HS-5 (cell line): ENCODE measurements around the gene CWC27.
A peak's percentile ranks its signal among the peaks of the same experiment; 100 is the strongest.
"Not testable (repeated sequence)": the region's sequence is repeated elsewhere in the genome, so short reads cannot be mapped to it uniquely, and the experiment has no call there.

Experiments
- DNase-seq: peaks from one replicate; pipeline ENCODE4 v3.0.0-alpha.2; 2012; ENCODE audit warnings: low read depth

CWC27 gene

GRCh38 chr5:64923151-64923685 is 154.5 kb downstream of the CWC27 start:
- DNase-seq: peak; percentile 5

DNA sequence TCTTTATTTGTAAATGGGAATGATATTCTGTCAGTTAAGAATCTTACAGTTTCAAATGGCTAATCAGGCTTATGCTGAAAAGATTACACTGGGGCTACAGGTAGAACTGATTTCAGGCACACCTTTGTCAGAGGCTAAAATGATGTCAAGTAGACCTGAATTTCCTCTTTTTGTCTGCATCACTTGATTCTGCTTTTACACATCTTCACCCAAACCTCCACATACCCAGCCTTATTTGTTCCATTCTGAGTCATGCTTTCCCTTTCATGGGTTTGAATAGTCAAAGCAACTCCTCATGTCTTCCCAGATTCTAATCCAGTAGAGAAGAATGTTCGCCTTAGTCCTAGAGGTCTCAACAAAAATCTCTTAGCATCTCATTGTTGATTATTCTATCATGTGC is 156.4 kb downstream of the CWC27 start:
- DNase-seq: no peak

DNA sequence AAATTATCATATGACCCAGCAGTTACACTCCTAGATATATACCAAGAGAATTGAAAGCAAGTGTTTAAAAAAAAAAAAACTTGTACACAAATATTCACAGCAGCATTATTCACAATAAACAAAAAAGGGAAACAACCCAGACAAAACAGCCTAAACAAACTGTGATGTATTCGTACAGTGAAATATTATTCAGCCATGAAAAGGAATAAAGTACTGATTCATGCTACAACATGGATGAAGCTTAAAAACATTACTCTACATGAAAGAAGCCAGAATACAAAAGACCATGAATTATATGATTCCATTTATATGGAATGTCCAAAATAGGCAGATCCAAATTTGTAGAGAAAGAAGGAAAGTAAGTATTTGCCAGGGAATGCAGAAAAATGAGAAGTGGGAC is 161.1 kb downstream of the CWC27 start:
- DNase-seq: no peak

DNA sequence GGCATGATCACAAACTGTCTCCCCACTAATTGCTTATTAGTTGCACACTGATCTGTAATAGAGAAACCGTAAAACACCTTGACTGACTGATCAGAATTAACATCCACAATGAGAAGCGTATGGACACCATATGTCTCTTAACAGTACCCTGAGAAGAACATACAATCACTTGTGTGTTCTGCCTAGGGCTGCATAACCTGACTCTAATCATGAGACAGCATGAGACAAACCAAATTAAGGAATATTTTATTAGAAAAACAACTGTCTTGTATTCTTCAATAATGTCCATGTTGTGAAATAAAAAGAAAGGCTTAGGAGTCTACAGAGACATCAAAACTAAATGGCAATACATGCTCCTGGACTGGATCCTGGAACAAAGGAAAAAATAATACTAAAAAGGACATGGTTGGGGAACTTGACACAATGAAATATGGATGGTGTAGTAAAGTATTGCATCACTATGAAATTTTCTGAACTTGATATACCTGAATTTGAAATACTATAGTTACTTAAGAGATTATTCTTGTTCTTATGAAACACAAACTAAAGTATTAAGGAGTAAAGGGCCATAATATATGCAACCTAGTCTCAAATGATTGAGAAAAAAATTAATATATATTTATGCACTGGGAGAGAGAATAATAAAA is 162.1 kb downstream of the CWC27 start:
- DNase-seq: no peak

DNA sequence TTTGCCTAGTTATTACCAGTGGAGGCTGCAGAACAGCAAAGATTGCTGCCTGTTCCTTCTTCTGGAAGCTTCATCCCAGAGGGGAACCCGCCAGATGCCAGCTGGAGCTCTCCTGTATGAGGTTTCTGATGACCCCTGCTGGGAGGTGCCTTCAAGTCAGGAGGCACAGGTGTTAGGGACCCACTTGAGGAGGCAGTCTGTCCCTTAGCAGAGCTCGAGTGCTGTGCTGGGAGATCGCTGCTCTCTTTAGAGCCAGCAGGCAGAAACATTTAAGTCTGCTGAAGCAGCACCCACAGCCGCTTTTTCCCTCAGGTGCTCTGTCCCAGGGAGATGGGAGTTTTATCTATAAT is 170.7 kb downstream of the CWC27 start:
- DNase-seq: not testable (repeated sequence)

- no peak for DNase-seq
Observed at GRCh38 chr5:64939772-64940510, 171.2 kb downstream of the CWC27 start.

GRCh38 chr5:64942460-64942859 is 173.7 kb downstream of the CWC27 start:
- DNase-seq: no peak

DNA sequence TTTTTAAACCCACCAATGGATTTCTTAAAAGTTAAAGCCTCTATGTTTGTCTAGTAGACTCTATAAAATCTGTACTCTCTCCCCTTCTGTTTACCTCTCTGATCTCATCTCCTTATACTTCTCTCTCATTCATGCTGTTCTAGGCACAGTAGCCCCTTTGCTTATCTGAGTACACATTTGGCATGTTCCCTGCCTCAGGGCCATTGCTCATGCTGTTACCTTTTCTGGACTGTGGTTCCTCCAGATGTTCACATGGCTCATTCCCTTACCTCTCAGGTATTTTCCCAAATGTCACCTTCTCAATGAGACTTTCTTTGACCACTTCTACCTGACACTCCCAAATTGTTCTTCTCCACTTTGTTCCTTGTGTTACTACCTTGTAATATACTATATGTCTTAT is 176.1 kb downstream of the CWC27 start:
- no peak for DNase-seq

- no peak for DNase-seq
Observed at GRCh38 chr5:64947031-64947430, 178.3 kb downstream of the CWC27 start.

GRCh38 chr5:64947801-64948200 is 179.1 kb downstream of the CWC27 start:
- no peak for DNase-seq

DNA sequence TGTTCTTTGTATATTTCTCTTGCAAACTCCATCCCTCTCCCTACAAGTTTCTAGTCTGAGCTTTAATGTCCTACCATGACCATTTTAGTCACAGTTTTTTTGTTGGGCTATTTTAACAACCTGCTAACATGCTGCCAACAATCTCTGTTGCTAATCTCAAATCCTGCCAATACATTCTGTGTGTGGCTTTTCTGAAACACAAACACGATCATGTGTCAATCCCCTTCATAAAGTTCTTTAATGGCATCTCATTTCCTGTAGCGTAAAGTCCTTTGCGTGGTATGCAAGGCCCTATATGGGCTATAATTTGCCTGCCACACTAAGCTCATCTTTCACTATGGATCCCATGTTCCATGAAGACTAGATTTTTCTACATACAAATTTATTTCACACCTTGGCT is 180.6 kb downstream of the CWC27 start:
- DNase-seq: no peak

DNA sequence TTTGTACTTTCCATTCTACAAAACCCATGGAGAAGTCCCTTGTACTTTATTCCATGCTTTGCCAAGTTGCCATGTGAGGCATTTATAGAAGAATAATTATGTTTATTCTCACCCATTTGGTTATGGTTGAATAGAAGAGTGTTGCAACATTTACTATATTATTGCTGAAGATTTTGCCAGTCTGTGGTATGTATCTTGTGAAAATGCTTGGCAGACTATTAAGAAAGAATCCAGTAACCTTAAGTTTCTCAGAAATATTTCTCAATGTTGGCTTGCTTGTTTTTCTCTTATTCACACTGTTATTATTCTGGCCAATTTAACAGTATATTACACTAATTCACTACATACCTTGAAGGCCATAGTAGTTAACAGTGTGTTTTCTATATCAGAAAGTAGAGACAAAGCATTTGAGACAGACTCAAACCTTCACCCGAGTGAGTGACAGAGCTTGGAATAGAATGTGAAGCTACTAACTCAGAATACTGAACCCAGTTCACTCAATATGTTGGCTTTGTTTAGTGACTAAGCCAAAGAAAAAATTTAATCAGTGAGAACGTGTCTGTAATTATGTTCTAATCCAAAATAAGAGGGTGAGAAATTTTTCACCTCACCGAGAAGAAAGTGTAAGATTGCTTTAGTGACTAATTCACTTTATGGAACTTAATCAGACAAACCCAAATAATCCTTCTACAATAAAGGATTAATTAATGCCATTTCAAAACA is 184.4 kb downstream of the CWC27 start:
- DNase-seq: no peak

DNA sequence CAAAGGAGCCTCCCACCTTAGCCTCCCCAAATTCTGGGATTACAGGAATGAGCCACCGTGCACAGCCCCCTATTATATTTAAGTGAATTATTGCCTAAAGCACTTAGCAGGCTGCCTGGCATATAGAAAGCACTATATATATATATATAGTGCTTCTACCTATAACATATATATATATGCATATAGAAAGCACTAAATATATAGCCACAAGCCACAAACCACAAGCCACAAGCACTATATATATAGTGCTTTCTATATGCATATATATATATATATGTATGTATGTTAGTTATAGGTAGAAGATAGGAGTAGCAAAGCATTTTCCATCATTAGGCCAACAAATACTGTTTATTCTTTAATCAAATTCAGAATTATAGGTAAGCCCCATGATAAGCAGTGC is 185.8 kb downstream of the CWC27 start:
- DNase-seq: no peak

DNA sequence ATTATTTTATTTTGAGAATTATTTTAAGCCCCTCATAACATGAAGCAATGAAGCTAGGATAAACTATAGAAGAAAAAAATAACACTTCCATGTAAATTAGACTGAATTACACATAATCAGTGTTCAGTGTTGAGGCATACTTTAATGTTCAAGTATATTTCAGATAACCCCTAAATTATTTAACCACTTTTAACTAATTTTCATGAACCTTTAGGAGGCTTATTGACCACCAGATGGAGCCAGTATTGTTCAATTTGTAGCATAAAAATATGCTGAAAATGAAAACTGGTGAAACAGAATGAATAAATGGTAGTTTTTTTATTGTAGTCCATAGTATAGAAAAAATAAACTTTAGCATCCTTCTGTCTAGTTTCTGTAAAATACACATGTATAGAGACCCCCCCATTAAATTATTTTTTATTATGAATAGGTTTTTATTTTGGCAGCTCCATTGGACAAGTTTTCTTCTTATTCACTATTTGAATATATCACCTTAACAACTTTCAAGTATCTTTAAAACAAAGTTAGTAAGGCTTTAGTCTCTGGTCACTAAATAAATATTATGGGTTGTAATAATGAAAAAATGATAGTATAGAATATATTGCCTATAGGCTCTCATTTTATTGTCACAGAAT is 190.1 kb downstream of the CWC27 start:
- DNase-seq: no peak

GRCh38 chr5:64963278-64963677 is 194.5 kb downstream of the CWC27 start:
- DNase-seq: no peak

GRCh38 chr5:64968591-64969110 is 199.9 kb downstream of the CWC27 start:
- no peak for DNase-seq

GRCh38 chr5:64969578-64969977 is 200.8 kb downstream of the CWC27 start:
- DNase-seq: no peak

- no peak for DNase-seq
Observed at GRCh38 chr5:64971513-64971912, 202.8 kb downstream of the CWC27 start.

- DNase-seq: no peak
Observed at GRCh38 chr5:64971990-64972389, 203.3 kb downstream of the CWC27 start.

DNA sequence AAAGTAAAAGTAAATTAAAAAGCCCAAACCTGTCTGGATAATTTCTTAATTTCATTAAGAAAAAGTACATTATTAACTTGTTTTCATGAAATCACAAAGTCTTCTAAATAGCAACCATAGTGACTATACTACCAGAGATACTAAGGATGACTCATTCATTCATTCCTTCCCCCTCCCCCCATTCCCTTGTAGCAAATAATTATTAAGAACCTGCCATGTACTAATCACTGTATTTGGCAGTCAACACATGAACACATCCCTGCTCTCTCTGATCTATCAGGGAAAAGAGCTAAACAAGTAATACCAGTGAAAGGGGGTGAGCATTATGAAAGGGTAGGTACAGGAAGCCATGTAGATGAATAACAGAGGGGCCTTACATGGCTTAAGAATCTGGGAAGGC is 203.9 kb downstream of the CWC27 start:
- no peak for DNase-seq

DNA sequence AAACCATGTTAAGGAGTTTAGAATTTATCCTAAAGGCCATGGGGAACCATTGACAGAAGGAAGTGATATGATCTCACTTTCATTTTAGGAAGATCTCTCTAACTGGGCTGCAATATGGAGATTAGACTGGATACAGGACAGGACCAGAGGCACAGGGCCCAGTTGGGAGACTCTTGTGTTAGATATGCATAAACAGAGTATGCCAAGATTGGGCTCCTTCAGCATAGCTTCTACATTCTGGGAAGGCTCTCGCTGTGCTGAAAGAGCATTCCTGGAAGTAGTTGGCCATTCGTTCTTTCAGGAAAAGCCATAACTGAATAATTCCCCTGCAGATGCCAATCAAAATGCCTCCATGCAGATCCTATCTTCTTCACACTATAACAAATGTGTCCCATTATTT is 204.5 kb downstream of the CWC27 start:
- no peak for DNase-seq

GRCh38 chr5:64977779-64978178 is 209.0 kb downstream of the CWC27 start:
- DNase-seq: peak; percentile 20
